ENCODE data around the gene LAMA1.

LAMA1 gene

GRCh38 chr18:7035807-7036206 is 81.8 kb downstream of the LAMA1 start:
- Histone ChIP-seq H3K27me3 (ENCODE audit: control insufficient read depth in 3 of 3, insufficient read depth in 3 of 3, low read depth in 1 of 3, low read length in 3 of 3) (no peaks in the 10 kb centered on the region), H2BK5ac (ENCODE audit: low read length) (no peak overlapping the region), H3K14ac (ENCODE audit: low read length) (no peak overlapping the region), H2BK120ac (ENCODE audit: low read depth, low read length) (no peak overlapping the region), H3K27ac (replicated peaks; ENCODE audit: low read length) (no peak overlapping the region), H3K4ac (ENCODE audit: low read length) (no peak overlapping the region), H3K18ac (ENCODE audit: low read length) (no peak overlapping the region), H2BK12ac (ENCODE audit: low read length) (no peak overlapping the region), H4K8ac (ENCODE audit: low read depth, low read length) (no peak overlapping the region), H3K79me1 (ENCODE audit: low read depth, low read length) (no peaks in the 10 kb centered on the region), H3K9ac (ENCODE audit: low read depth, low read length, poor library complexity) (no peak overlapping the region), H2AK5ac (ENCODE audit: low read depth, low read length) (no peak overlapping the region), H2BK15ac (ENCODE audit: low read length) (no peak overlapping the region), H3K4me3 (ENCODE audit: low read length in 2 of 2) (no peak overlapping the region), H3K4me2 (ENCODE audit: insufficient read depth, low read length, poor library complexity, severe bottlenecking) (no peak overlapping the region), H3K36me3 (replicated peaks in 1 of 2; ENCODE audit: control insufficient read depth in 2 of 2, insufficient read depth in 2 of 2, low read length in 2 of 2) (peaks cover 33 to 99% of the 10 kb centered on the region in 2 donors), H2AFZ (ENCODE audit: low read length) (no peak overlapping the region), H4K91ac (ENCODE audit: low read depth, low read length, poor library complexity) (no peak overlapping the region), H3K23ac (ENCODE audit: low read depth, low read length, poor library complexity) (no peak overlapping the region), H3K9me3 (replicated peaks in 1 of 2; ENCODE audit: control insufficient read depth in 2 of 2, insufficient read depth in 1 of 2, low read depth in 1 of 2, low read length in 2 of 2) (no peaks in the 10 kb centered on the region), H3K4me1 (ENCODE audit: control insufficient read depth in 2 of 2, insufficient read depth in 1 of 2, low read depth in 1 of 2, low read length in 2 of 2) (no peaks in the 10 kb centered on the region)
- no peak for DNase-seq (ENCODE audit: low spot score)
- no CpG with 5 or more reads among the region's 11 CpGs for WGBS, 2 donors (ENCODE audit: extremely low coverage in 2 of 2, insufficient read length in 2 of 2, insufficient replicate concordance in 1 of 2)

GRCh38 chr18:7034924-7035323 is 82.7 kb downstream of the LAMA1 start:
- peaks cover 33 to 100% of the 10 kb centered on the region in 2 donors for H3K36me3 ChIP-seq (replicated peaks in 1 of 2; ENCODE audit: control insufficient read depth in 2 of 2, insufficient read depth in 2 of 2, low read length in 2 of 2)
- H3K4ac ChIP-seq (ENCODE audit: low read length) = no peak overlapping the region
- H3K23ac ChIP-seq (ENCODE audit: low read depth, low read length, poor library complexity) = no peak overlapping the region
- H3K14ac ChIP-seq (ENCODE audit: low read length) = no peak overlapping the region
- H3K18ac ChIP-seq (ENCODE audit: low read length) = no peak overlapping the region
- no peak overlapping the region for H2AK5ac ChIP-seq (ENCODE audit: low read depth, low read length)
- no peaks in the 10 kb centered on the region for H3K9me3 ChIP-seq (replicated peaks in 1 of 2; ENCODE audit: control insufficient read depth in 2 of 2, insufficient read depth in 1 of 2, low read depth in 1 of 2, low read length in 2 of 2)
- H3K9ac ChIP-seq (ENCODE audit: low read depth, low read length, poor library complexity) = no peak overlapping the region
- no peak overlapping the region for H2AFZ ChIP-seq (ENCODE audit: low read length)
- WGBS, 2 donors (ENCODE audit: extremely low coverage in 2 of 2, insufficient read length in 2 of 2, insufficient replicate concordance in 1 of 2) = no CpG with 5 or more reads among the region's 5 CpGs
- DNase-seq (ENCODE audit: low spot score) = no peak
- H2BK12ac ChIP-seq (ENCODE audit: low read length) = no peak overlapping the region
- H2BK5ac ChIP-seq (ENCODE audit: low read length) = no peak overlapping the region
- H3K4me3 ChIP-seq (ENCODE audit: low read length in 2 of 2) = no peak overlapping the region
- no peak overlapping the region for H4K8ac ChIP-seq (ENCODE audit: low read depth, low read length)
- no peak overlapping the region for H3K4me2 ChIP-seq (ENCODE audit: insufficient read depth, low read length, poor library complexity, severe bottlenecking)
- H3K79me1 ChIP-seq (ENCODE audit: low read depth, low read length) = no peaks in the 10 kb centered on the region
- no peak overlapping the region for H2BK15ac ChIP-seq (ENCODE audit: low read length)
- H3K27me3 ChIP-seq (ENCODE audit: control insufficient read depth in 3 of 3, insufficient read depth in 3 of 3, low read depth in 1 of 3, low read length in 3 of 3) = no peaks in the 10 kb centered on the region
- H3K27ac ChIP-seq (replicated peaks; ENCODE audit: low read length) = no peak overlapping the region
- H4K91ac ChIP-seq (ENCODE audit: low read depth, low read length, poor library complexity) = no peak overlapping the region
- no peak overlapping the region for H2BK120ac ChIP-seq (ENCODE audit: low read depth, low read length)
- H3K4me1 ChIP-seq (ENCODE audit: control insufficient read depth in 2 of 2, insufficient read depth in 1 of 2, low read depth in 1 of 2, low read length in 2 of 2) = no peaks in the 10 kb centered on the region

- H2BK12ac ChIP-seq (ENCODE audit: low read length) = no peak overlapping the region
These were observed 85.1 kb downstream of the LAMA1 start for GRCh38 chr18:7032537-7032936.

GRCh38 chr18:7028625-7029024 is 89.0 kb downstream of the LAMA1 start:
- no peak overlapping the region for H2AFZ ChIP-seq (ENCODE audit: low read length)
- WGBS, 2 donors (ENCODE audit: extremely low coverage in 2 of 2, insufficient read length in 2 of 2, insufficient replicate concordance in 1 of 2) = no CpG with 5 or more reads among the region's 13 CpGs
- no peak overlapping the region for H2BK15ac ChIP-seq (ENCODE audit: low read length)
- no peak for DNase-seq (ENCODE audit: low spot score)
- H3K23ac ChIP-seq (ENCODE audit: low read depth, low read length, poor library complexity) = no peak overlapping the region
- no peak overlapping the region for H3K27ac ChIP-seq (replicated peaks; ENCODE audit: low read length)
- H3K9ac ChIP-seq (ENCODE audit: low read depth, low read length, poor library complexity) = no peak overlapping the region
- no peak overlapping the region for H4K8ac ChIP-seq (ENCODE audit: low read depth, low read length)
- H2AK5ac ChIP-seq (ENCODE audit: low read depth, low read length) = no peak overlapping the region
- peaks cover 30 to 97% of the 10 kb centered on the region in 2 donors for H3K36me3 ChIP-seq (replicated peaks in 1 of 2; ENCODE audit: control insufficient read depth in 2 of 2, insufficient read depth in 2 of 2, low read length in 2 of 2)
- no peaks in the 10 kb centered on the region for H3K79me1 ChIP-seq (ENCODE audit: low read depth, low read length)
- no peak overlapping the region for H3K4me2 ChIP-seq (ENCODE audit: insufficient read depth, low read length, poor library complexity, severe bottlenecking)
- H2BK5ac ChIP-seq (ENCODE audit: low read length) = no peak overlapping the region
- H4K91ac ChIP-seq (ENCODE audit: low read depth, low read length, poor library complexity) = no peak overlapping the region
- no peak overlapping the region for H3K18ac ChIP-seq (ENCODE audit: low read length)
- no peak overlapping the region for H3K4ac ChIP-seq (ENCODE audit: low read length)
- H3K27me3 ChIP-seq (ENCODE audit: control insufficient read depth in 3 of 3, insufficient read depth in 3 of 3, low read depth in 1 of 3, low read length in 3 of 3) = no peaks in the 10 kb centered on the region
- no peak overlapping the region for H3K14ac ChIP-seq (ENCODE audit: low read length)
- H3K4me3 ChIP-seq (ENCODE audit: low read length in 2 of 2) = no peak overlapping the region
- no peaks in the 10 kb centered on the region for H3K9me3 ChIP-seq (replicated peaks in 1 of 2; ENCODE audit: control insufficient read depth in 2 of 2, insufficient read depth in 1 of 2, low read depth in 1 of 2, low read length in 2 of 2)
- H2BK12ac ChIP-seq (ENCODE audit: low read length) = no peak overlapping the region
- no peaks in the 10 kb centered on the region for H3K4me1 ChIP-seq (ENCODE audit: control insufficient read depth in 2 of 2, insufficient read depth in 1 of 2, low read depth in 1 of 2, low read length in 2 of 2)
- H2BK120ac ChIP-seq (ENCODE audit: low read depth, low read length) = no peak overlapping the region

More at GRCh38 chr18:7032537-7032936, 85.1 kb downstream of the LAMA1 start:
- H3K9me3 ChIP-seq (replicated peaks in 1 of 2; ENCODE audit: control insufficient read depth in 2 of 2, insufficient read depth in 1 of 2, low read depth in 1 of 2, low read length in 2 of 2) = no peaks in the 10 kb centered on the region
- no peak overlapping the region for H2BK120ac ChIP-seq (ENCODE audit: low read depth, low read length)
- no peak overlapping the region for H3K27ac ChIP-seq (replicated peaks; ENCODE audit: low read length)
- no peaks in the 10 kb centered on the region for H3K27me3 ChIP-seq (ENCODE audit: control insufficient read depth in 3 of 3, insufficient read depth in 3 of 3, low read depth in 1 of 3, low read length in 3 of 3)
- H3K4me3 ChIP-seq (ENCODE audit: low read length in 2 of 2) = no peak overlapping the region
- H2AK5ac ChIP-seq (ENCODE audit: low read depth, low read length) = no peak overlapping the region
- H3K4ac ChIP-seq (ENCODE audit: low read length) = no peak overlapping the region
- H3K4me1 ChIP-seq (ENCODE audit: control insufficient read depth in 2 of 2, insufficient read depth in 1 of 2, low read depth in 1 of 2, low read length in 2 of 2) = no peaks in the 10 kb centered on the region
- H2AFZ ChIP-seq (ENCODE audit: low read length) = no peak overlapping the region
- H3K23ac ChIP-seq (ENCODE audit: low read depth, low read length, poor library complexity) = no peak overlapping the region
- no CpG with 5 or more reads among the region's 3 CpGs for WGBS, 2 donors (ENCODE audit: extremely low coverage in 2 of 2, insufficient read length in 2 of 2, insufficient replicate concordance in 1 of 2)
- no peaks in the 10 kb centered on the region for H3K79me1 ChIP-seq (ENCODE audit: low read depth, low read length)
- no peak overlapping the region for H4K91ac ChIP-seq (ENCODE audit: low read depth, low read length, poor library complexity)
- no peak overlapping the region for H3K4me2 ChIP-seq (ENCODE audit: insufficient read depth, low read length, poor library complexity, severe bottlenecking)
- peaks cover 25 to 98% of the 10 kb centered on the region in 2 donors for H3K36me3 ChIP-seq (replicated peaks in 1 of 2; ENCODE audit: control insufficient read depth in 2 of 2, insufficient read depth in 2 of 2, low read length in 2 of 2)
- no peak overlapping the region for H3K9ac ChIP-seq (ENCODE audit: low read depth, low read length, poor library complexity)
- no peak overlapping the region for H2BK5ac ChIP-seq (ENCODE audit: low read length)
- no peak overlapping the region for H2BK15ac ChIP-seq (ENCODE audit: low read length)
- no peak for DNase-seq (ENCODE audit: low spot score)
- H4K8ac ChIP-seq (ENCODE audit: low read depth, low read length) = no peak overlapping the region
- H3K14ac ChIP-seq (ENCODE audit: low read length) = no peak overlapping the region
- no peak overlapping the region for H3K18ac ChIP-seq (ENCODE audit: low read length)
